NOMO-1 treated with DMSO at 0.1 percent for 48 hours (cell line): Measurements from ENCODE around the gene CENPVL2.
A peak's percentile ranks its signal among the peaks of the same experiment; 100 is the strongest.
"Not testable (repeated sequence)": the region's sequence is repeated elsewhere in the genome, so short reads cannot be mapped to it uniquely, and the experiment has no call there.

ENCODE experiments used
- DNase-seq: peaks from one replicate; lab custom pipeline; 2025; ENCODE audit not compliant: unreplicated experiment; lab: John Stamatoyannopoulos, UW

CENPVL2 gene

DNA sequence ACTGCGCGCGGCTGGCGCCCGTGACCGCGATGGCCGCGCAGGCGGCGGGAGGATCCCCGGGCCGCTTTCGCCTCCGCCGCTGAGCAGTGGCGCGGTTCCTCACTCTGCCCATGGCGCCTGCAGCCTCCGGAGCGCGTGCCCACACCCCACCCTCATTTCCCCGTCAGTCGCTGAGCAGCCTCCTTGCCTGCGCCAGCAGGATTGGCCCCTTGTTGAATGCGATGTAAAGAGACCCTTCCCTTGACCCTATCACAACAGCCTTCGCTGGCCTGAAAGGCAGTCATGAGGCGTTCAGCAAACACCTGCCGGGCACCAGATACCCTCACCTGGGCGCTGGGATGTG is at the start of gene CENPVL2:
CENPVL2 (minus strand) TSS at position 112 of the 343 bp plus-strand sequence; CDS start at position 112, 0 bp downstream.
- DNase-seq: not testable (repeated sequence)

DNA sequence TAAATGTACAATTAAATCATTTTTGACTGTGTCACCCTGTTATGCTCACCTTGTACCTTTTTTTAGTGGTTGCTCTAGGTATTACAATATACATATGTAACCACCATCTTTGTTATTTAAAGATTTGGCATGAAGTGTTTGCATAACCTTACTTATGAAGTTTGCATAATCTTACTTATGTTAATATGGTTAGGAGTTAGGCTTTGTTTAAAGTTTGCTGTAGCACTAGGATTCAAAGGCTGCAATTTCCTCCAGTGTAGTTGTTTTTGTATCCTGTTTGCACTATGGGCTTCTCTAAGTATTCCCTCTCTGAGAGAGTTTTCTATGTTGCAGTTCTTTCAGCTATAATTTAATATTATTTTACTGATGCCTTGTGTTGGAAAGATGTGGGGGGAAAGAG is 45.6 kb upstream of the CENPVL2 start:
- no peak for DNase-seq

- DNase-seq: not testable (repeated sequence)
These were observed 30.5 kb upstream of the CENPVL2 start for GRCh38 chrX:51712943-51713647.

DNA sequence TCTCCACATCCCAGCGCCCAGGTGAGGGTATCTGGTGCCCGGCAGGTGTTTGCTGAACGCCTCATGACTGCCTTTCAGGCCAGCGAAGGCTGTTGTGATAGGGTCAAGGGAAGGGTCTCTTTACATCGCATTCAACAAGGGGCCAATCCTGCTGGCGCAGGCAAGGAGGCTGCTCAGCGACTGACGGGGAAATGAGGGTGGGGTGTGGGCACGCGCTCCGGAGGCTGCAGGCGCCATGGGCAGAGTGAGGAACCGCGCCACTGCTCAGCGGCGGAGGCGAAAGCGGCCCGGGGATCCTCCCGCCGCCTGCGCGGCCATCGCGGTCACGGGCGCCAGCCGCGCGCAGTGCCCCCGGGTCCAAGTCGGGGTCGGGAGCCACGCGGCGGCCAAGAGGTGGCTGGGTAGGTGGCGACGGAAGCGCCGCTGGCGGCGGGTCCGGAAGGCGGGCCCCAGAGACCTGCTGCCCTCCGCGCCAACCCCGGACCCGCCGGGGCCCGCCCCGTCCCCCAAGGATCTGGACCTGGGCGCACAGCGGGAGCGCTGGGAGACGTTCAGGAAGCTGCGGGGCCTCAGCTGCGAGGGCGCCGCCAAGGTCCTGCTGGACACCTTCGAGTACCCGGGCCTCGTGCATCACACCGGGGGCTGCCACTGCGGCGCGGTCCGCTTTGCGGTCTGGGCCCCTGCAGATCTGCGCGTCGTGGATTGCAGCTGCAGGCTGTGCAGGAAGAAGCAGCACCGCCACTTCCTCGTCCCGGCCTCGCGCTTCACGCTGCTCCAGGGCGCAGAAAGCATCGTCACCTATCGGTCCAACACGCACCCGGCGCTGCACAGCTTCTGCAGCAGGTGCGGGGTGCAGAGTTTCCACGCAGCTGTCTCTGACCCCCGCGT is 27.9 kb upstream of the CENPVL2 start, which contains the start of gene CENPVL1:
CENPVL1 (plus strand) TSS at position 236 of the 888 bp plus-strand sequence; CDS start at position 236, 0 bp downstream.
- not testable (repeated sequence) for DNase-seq

DNA sequence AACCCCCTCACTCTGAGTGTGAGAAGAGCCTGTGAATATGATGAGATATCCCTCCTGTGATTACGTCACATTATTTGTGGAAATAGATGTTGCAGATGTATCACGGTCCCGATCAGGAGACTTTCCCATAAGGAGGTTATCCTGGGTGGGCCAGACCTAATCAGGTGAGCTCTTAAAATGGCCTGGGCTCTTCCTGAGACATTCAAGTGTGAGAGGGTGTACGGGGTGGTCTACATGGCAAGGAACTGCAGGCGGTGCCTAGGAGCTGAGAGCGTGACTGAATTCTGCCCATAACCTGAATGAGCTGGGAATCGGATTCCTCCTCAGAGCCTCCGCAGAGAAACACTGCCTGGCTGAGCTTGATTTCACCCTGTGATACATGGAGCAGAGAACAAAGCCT is 14.8 kb upstream of the CENPVL2 start:
- no peak for DNase-seq

DNA sequence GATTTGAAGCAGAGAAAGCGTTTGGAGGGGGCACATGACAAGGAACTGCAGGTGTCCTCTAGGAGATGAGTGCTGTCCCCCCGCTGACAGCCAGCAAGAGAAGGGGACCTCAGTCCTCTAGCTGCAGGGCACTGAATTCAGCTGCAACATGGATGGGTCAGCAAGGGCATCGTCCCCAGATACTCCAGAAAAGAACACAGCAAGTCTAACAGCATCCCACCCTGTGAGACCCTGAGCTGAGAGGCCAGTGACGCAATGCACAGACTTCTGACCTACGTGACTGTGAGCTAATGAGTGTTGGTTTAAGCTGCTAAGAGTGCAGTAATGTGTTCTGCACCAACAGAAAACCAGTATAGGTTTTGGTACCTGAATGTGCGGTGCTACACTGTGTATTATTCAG is 11.6 kb upstream of the CENPVL2 start:
- no peak for DNase-seq

DNA sequence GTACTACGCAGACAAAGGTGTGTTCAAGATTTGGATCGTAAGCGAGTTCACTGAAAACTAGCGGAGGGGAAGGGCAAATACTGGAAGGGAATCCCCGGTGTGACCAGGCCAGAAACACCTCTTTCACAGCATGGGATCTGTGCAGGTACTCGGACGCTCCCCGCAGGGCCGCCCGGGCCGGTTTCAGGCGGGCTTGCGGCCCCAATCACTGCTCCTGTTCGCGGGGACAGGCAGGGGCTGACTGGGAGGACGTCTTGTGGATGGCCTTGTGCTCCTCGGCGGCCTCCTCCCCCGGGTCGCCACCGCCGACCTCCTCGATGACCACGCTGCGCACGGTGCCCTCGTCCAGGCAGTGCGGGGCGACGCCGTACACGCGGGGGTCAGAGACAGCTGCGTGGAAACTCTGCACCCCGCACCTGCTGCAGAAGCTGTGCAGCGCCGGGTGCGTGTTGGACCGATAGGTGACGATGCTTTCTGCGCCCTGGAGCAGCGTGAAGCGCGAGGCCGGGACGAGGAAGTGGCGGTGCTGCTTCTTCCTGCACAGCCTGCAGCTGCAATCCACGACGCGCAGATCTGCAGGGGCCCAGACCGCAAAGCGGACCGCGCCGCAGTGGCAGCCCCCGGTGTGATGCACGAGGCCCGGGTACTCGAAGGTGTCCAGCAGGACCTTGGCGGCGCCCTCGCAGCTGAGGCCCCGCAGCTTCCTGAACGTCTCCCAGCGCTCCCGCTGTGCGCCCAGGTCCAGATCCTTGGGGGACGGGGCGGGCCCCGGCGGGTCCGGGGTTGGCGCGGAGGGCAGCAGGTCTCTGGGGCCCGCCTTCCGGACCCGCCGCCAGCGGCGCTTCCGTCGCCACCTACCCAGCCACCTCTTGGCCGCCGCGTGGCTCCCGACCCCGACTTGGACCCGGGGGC is 567 bp downstream of the CENPVL2 start:
- DNase-seq: not testable (repeated sequence)

DNA sequence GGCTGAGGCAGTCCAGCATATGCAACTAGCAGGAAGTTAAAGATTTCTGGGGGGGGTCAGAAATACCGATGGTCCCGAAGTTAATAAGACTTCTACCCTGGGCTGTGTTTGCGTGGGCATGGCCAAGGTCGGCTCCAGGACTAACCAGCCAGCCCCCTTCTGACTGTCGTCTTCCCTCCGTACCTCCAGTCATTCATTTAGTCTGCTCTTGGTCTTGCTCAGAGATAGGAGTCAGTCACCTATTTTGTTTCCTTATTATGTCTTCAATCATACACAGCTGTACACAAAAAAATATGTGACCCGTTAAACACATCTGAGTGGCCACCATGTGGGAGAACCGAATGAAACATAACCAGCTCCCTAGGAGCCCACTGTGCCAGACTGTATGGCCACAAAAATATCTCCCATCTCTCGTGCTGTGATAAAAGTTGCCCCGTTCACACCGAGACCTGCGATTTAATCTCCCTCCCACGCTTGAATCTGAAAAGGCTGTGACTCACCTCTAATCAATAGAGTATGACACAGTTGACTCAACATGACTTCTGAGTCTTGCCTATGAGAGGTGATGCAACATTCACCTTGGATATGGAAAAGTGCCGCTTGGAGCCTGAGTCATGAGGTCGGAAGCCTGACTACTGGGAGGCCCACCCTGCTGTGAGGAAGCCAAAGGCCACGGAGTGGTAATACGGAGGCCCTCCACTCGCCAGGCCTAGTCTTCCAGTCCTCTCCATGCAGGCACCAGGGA is 2.8 kb downstream of the CENPVL2 start:
- not testable (repeated sequence) for DNase-seq

DNA sequence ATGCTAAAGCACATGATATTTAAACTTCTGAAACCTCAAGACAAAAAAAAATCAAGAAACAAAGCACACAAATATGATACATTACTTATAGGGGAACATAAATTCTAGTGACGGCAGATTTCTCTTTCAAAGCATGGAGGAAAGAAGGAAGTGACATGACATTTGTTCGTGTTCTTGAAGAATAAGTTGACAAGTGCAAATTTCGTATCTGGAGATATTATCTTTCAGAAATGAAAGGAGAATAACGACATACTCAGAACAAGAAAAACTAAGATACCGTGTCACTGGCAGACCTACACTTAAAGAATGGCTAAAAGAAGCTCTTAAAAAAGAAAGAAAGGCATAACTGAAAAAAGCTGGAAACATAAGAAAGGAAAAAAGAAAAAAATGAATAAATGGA is 16.6 kb downstream of the CENPVL2 start:
- no peak for DNase-seq

DNA sequence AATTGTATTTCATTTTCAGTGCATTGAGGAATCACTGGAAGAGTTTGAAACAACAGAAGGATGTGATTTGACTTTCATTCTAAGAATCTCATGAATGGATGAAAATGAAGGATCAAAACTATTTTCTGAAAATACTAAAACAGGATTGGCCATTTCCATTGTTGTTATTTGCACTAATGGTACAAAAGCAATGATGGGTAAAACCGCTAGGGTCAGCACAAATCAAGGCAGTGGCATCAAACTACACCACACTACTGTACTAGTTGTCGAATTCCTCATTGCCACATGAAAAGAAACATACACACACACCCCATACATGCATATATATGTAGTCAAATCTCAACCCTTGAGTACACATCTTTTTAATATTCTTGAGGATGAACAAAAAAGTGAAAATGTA is 39.3 kb downstream of the CENPVL2 start:
- no peak for DNase-seq

DNA sequence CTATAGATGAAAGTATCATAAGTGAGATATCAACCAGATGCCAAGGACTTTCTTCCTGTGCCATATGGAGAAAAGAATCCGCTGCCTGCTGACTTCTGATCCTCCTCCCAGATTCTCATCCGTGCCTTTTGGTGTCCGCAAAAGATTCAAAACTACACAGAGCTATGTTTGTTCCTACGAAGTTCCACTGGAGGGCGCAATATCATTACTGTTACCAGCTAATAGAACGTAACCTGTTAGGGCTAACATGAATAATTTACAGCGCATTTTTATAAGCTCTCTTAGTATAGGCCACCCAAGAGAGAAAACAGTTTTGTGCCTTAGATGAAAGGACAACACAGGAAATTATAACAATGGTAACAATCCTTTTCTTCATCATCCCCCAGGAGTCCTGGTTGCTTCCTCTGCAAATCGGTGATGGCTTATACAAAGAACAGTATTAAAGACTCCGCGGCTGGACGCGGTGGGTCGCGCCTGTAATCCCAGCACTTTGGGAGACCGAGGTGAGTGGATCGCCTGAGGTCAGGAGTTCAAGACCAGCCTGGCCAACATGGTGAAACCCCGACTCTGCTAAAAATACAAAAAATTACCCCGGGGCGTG is 41.1 kb downstream of the CENPVL2 start:
- peak; percentile 8 for DNase-seq

GRCh38 chrX:51636511-51636910 is 46.1 kb downstream of the CENPVL2 start:
- not testable (repeated sequence) for DNase-seq
